Fibroblast of skin of back (primary cell): ENCODE results near the gene PILRA. TPM values are rescaled to one million over a fixed set of nuclear protein-coding genes. Genes with fewer than 3 reads are reported as not detected.
"Not testable (repeated sequence)": the region's sequence is repeated elsewhere in the genome, so short reads cannot be mapped to it uniquely, and the experiment has no call there.

Source experiments
- DNase-seq: peaks from one replicate; pipeline ENCODE4 v3.0.0-alpha.2; 2013
- polyA plus RNA-seq, 2 experiments: library from polyadenylated mRNA; unstranded; fragments of 120-200 nt; gene quantifications; one replicate each; pipeline ENCODE4 v1.2.1, GENCODE V29; 2013; ENCODE audit not compliant: insufficient read length in 2 of 2

PILRA gene
- 0.50 TPM for polyA plus RNA-seq (2013, experiment 1 of 2; ENCODE audit: insufficient read length)
- 0.85 TPM for polyA plus RNA-seq (2013, experiment 2 of 2; ENCODE audit: insufficient read length)

DNA sequence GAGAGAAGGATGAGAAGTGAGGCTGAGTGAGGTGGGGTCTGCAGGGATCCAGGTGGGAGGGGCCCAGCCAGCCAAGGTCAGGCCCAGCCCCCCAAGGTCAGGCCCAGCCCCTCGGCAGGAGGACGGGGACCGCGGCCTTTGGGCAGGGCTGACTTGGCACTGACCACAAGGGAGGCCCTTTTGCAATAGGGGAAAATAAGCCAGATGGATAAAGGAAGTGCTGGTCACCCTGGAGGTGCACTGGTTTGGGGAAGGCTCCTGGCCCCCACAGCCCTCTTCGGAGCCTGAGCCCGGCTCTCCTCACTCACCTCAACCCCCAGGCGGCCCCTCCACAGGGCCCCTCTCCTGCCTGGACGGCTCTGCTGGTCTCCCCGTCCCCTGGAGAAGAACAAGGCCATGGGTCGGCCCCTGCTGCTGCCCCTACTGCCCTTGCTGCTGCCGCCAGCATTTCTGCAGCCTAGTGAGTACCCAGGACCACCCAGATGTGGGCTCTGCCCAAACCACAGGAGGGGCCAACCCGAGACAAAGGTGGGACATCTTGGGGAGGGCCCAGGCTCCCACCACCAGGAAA is at the start of gene PILRA:
TSS of gene PILRA (plus strand) at position 227 of the 571 bp plus-strand sequence. CDS start at position 397, 170 bp downstream.
- DNase-seq = no peak

DNA sequence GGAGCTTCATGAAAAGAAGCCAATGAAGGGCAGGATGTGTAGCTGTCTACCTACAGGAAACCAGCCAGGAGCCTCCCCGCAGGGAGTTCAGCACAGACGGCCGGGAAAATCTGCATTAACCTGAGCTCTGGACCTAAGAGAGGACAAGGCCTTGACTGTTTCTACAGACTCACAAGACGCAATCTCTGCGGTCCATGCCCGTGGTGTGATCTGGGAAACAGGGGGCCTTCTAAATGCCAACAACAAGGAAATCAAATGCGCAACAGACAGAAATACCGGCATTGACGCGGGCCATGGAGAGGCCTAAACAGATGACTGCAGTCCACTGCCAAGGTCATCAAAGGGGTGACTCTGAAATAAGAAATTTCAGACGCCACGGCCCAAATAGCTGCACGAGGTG is 49.1 kb upstream of the PILRA start:
- not testable (repeated sequence) for DNase-seq

DNA sequence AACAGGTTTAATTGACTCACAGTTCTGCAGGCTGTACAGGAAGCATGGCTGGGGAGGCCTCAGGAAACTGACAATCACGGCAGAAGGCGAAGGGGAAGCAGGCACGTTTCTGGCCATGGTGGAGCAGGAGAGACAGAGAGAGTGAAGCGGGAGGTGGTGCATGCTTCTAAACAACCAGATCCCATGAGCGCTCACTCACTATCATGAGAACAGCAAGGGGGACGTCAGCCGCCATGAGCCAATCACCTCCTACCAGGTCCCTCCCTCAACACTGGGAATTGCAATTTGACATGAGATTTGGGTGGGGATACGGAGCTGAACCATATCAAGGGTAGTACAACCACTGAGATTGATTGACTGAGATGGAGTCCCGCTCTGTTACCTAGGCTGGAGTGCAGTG is 47.6 kb upstream of the PILRA start:
- not testable (repeated sequence) for DNase-seq

DNA sequence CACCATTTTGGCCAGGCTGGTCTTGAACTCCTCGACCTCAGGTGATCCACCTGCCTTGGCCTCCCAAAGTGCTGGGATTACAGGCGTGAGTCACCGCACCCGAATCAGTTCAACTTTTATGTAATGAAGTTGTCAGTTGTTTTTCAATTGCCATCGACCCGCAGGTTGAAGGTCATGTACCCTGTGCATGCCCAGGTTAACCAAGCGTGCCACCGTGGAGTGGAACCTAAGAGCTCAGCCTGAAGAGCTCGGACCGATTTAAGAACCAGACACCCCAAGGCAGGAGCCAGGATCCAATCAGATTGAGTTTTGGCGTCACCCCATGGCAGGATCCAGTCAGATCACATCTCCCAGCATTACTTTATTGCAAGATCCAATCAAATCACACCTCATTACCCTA is 46.4 kb upstream of the PILRA start:
- not testable (repeated sequence) for DNase-seq

DNA sequence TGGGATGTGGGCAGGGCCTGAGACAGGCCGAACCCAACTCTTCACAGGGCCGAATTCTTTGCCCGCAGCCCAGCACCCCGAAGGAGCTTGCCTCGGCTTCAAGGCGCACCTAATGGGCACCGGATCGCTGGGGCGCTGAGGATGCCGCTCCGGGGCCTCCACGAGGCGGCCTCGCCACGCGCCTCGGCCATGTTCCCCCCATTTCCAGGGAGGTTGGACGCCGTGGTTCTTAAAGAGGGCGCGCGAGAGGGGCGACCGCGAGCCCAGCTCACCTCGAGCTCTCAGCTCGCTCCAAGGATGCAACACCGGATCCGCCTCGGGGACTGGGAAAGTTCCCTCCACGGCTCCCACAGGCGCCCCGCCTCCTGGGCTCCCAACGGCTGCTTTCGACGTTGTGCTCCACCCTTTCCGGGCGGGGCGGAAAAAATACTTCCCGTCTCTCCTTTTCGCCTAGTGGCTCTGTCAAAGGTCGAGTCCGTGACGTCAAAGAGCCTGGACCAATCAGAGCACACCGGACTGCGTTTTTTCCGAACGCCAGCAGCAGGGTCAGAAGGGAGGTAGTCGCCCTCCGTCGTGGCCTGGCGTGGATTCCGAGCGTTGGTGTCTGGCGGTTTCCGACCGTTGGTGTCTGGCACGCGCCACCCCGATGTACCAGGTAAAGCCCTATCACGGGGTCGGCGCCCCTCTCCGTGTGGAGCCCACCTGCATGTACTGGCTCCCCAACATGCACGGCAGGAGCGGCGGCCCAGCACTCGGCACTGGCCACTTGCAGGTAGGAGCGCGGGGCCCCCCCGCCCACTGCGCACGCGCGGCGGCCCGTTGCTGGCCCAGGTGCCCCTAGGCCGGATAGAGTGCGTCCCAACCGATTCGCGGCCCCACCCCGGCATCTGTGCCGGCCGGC is 37.5 kb upstream of the PILRA start:
- DNase-seq = peak; percentile 93

DNA sequence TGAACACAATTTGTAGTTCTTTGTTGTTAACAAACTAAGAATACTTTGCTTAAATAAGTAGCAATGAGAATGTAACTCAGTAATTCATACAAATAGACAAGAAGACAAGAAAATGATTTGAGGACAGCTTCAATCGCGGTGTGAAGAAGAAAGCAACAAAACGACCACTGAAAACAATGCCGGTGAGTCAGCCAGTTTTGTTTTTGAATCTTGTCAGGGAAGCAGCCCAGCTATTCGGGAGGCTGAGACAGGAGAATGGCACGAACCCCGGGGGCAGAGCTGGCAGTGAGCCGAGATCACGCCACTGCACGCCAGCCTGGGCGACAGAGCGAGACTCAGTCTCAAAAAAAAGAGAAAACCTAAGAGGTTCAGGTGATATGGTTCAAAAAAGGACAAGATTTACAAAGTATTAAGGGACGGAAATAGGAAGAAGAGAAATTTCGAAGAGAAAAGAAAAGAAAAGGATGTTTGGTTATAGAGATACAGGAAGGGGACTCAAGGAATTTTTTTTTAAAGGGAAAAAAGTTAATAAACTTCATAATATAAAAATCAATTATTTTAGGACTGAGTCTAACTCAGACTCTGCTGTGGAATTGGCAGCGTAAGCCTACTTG is 35.1 kb upstream of the PILRA start:
- DNase-seq = not testable (repeated sequence)

DNA sequence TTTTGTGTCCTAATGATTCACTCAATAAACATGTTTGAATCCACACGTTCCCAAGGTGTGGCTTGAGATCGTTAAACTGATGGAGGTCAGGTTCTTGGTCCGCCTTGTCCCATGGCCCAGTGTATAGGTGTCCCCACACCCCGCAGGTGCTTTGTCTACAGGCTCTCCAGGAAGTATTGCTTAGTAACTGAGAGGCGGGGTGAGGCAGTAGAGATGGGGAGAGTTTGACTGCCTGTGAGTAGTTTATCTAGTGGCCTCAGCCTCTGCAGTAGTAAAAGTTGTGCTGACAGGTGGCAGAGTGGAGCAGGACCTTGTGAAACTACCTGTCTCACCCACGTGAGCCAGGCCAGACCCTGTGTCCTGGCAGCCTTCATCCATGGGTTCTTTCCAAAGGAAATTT is 32.0 kb upstream of the PILRA start:
- not testable (repeated sequence) for DNase-seq

DNA sequence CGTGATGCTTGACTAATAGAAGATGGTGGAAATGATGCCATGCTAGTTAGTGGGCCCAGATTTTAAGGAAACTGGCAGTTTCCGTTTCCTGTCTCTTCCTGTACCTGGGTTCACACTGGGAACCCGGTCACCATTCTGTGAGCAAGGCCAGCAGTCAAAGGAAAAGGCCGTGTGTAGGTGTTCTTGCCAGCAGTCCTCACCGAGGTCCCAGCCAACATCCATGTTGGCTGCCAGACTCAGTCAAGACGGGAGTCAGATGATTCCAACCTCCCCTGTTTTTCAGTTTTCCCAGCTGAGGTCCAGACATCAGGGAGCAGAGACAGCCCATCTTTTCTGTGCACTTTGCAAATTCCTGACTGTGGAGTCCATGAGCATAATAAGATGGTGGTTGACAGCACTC is 30.5 kb upstream of the PILRA start:
- no peak for DNase-seq

DNA sequence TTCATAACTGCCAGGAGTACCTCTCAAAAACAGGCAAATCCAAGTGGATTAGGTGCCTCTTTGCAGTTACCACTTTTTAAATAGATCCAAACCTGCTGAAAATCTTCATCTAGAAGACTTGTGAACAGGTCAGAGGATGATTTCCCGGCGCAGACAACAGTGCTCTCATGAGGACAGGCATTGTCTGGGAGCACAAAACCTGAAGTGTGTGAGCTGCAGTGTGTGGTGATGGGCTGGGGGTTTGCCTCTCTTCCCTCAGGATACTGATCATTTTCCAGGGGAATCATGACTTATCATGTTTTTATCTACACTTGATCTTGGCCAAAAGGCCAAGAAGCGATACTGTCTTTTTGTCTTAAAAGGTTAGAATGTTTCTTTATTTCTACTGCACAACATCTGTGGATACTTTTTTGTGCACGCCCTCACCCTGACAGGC is 29.1 kb upstream of the PILRA start:
- DNase-seq = not testable (repeated sequence)

DNA sequence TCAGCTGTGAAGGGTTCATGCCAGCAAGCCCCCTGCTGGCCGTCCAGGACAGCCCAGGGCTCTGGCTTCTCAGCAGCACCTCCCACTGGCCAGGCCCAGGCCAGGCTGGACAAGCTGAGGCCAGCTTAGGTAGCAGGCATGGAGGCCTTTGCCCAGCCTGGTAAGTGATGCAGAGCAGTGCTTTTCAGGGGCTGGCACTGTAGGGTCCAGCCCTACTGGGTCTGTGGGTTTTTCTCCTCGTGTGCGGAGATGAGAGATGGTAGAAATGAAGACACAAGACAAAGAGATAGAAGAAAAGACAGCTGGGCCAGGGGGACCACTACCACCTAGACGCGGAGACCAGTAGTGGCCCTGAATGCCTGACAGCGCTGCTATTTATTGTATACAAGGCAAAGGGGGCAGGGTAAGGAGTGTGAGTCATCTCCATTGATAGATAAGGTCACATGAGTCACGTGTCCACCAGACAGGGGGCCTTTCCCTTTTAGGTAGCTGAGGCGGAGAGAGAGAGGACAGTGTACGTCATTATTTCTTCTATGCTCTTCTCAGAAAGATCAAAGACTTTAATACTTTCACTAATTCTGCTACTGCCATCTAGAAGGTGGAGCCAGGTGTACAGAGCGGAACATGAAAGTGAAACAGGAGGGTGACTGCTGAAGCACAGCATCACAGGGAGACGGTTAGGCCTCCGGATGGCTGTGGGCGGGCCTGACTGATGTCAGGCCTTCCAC is 28.6 kb upstream of the PILRA start:
- peak; percentile 61 for DNase-seq

DNA sequence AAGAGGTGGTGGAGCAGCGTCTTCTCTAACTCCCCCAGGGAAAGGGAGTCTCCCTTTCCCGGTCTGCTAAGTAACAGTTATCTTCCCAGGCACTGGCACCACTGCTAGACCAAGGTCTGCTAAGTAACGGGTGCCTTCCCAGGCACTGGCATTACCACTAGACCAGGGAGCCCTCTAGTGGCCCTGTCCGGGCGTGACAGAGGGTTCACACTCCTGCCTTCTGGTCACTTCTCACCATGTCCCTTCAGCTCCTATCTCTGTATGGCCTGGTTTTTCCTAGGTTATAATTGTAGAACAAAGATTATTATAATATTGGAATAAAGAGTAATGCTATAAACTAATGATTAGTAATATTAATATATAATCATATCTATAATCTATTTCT is 28.0 kb upstream of the PILRA start:
- DNase-seq = peak; percentile 35

DNA sequence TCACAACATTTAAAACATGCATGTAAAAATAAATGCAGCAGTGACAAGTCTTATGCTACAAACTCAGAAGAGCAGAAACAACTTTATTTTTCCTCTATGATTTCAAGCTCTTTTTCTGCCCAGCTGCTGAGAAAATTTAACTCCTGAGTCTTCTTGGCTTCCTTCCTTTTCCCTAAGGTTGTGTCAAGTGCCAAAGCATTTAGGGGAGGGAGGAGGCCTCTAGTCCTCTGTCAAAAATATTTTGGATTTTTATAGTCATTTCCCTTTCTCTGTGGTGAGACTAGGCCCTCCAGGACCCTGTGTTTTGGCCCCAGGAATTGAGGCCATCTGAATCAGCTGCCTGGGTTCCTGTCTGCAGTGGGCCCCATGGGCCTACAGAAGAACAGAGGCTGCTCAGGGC is 26.4 kb upstream of the PILRA start:
- no peak for DNase-seq

DNA sequence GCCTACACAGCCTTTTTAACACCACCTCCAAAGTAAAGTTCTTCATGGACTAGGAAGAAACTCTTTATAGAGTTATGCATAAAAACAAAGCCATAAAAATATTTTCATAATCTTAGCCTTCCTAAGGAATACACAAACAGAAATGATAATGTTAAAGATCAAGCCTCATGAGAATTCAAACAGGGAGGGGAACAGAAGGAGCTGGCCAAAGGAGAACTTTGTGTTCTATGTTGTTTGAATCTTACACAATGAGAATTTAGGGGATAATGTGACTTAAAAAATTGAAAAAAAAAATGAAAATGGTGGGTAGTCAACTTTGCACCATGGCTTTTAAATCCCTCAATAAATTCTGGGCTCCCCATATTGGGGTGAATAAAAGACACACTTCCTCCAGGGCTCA is 24.5 kb upstream of the PILRA start:
- DNase-seq = no peak

DNA sequence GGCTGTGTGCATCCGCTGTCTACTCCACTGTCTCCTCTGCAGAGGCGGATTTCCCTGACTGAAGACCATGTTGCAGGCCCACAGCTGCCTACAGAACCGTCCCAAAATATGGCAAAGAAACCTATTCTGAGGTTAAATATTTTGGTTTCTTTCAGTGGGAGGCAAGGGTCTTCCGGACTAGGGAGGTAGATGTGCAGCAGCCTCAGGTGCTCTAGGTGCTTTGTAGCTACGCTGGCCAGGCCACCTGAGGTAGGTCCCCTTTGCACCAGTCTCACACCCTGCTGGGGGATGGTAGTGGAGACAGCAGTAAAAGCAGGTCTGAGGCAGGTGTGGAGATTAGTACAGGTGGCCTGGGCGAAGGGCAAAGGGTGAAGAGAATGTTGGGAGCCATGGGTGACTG is 23.5 kb upstream of the PILRA start:
- DNase-seq = no peak

DNA sequence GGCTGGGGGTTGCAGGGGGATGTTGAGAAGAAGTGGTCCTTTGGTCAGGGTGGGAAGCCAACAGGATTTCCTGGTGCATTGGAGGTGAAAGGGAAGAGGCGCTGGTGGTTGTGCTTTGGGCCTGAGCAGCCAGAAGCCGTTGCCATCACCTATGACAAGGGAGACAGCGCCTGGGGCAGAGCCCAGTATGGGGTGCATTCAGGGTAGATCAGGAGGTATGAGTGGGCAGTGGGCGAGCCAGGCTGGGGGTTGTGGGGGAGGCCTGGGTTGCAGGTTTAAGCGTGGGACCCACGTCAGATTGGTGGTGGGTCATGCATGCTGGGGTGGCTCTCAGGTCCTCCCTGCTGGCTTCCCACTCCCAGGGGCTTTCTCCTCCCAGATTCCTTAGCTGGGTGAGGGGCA is 21.6 kb upstream of the PILRA start:
- no peak for DNase-seq

DNA sequence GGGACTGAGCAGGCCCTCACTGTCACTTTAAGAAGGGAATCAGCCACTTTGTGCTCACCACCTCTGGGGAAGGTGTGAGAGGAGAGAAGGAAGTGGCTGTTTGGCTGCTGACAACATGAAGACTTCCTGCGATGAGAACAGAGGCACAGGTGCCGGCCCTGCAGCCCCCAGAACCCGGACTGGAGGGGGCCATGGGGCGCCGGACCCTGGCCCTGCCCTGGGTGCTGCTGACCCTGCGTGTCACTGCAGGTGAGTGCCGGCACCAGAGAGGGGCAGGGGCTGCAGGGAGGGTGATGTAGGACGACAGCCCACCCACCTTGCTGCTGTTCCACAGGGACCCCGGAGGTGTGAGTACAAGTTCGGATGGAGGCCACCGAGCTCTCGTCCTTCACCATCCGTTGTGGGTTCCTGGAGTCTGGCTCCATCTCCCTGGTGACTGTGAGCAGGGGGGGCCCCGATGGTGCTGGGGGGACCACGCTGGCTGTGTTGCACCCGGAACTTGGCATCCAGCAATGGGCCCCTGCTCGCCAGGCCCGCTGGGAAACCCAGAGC is 21.0 kb upstream of the PILRA start:
- DNase-seq = not testable (repeated sequence)

DNA sequence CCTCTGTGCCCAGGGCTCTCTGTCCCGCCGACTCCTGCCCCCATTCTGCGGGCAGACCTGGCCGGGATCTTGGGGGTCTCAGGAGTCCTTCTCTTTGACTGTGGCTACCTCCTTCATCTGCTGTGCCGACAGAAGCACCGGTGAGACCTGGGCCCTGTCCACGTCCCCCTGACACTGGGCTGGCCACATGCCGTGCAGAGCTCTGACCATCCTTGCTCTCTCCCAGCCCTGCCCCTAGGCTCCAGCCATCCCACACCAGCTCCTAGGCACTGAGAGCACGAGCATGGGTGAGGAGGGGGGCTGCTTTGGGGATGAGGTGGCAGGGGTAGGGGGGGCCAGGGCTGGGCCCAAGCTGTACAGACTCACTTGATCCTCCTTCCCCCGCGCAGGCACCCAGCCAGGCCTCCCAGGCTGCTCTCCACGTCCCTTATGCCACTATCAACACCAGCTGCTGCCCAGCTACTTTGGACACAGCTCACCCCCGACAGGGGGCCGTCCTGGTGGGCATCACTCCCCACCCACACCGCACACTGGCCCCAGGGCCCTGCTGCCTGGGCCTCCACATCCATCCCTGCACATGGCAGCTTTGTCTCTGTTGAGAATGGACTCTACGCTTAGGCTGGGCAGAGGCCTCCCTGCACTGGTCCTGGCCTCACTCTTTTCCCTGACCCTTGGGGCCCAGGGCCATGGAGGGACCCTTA is 20.2 kb upstream of the PILRA start:
- no peak for DNase-seq

DNA sequence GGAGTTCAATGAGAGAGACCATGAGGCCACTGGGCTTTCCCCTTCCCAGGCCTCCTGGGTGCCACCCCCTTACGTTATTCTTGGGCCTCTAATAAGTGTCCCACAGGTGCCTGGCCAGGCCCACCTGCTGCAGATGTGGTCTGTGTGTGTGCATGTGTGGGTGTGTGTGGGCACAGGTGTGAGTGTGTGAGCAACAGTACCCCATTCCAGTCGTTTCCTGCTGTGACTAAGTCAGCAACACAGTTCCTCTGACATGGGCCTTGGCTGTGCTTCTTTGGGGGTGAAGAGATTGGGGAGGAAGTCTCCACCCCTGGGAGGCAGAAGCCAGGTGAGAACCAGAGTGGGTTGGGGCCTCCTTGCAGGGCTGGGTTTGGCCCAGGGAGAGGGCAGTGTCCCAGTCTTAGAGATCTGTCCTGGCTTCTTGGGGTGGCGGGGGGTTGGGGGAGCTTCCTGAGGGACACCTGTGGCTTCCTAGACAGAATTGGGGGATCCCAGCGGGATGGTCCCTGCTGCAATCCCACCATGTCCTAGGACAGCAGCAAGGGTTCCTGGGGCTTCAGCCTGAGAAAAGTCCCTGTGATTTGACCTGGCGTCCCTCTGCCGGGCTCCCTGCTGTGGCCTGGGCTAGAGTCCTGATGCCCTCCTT is 19.5 kb upstream of the PILRA start:
- no peak for DNase-seq

DNA sequence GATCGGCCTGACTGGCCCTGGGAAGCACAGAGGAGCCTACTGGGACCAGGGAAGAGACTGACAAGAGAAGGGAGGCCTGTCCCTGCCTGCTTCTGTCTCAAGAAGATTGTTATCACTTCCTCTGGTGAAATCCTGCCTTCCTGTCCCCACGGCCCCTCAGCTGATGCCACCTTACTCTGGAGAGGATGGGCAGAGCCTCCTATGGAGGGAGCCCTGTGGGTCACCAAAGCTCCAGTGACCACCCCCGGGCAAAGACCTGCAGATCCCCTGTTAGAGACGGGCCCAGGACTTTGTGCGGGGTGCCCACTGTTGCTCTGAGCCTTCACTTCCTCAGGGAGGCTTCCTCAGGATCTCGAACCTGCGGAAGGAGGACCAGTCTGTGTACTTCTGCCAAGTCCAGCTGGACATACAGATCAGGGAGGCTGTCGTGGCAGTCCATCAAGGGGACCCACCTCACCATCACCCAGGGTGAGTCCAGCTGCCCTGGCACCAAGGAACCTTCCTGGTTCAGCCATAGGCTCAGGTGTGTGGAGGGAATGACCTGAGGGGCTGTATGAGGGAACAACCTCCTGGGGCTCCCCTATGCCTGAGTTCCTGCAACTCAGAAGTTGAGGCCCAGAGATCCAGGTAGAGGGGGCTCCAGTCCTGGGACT is 16.7 kb upstream of the PILRA start:
- no peak for DNase-seq

DNA sequence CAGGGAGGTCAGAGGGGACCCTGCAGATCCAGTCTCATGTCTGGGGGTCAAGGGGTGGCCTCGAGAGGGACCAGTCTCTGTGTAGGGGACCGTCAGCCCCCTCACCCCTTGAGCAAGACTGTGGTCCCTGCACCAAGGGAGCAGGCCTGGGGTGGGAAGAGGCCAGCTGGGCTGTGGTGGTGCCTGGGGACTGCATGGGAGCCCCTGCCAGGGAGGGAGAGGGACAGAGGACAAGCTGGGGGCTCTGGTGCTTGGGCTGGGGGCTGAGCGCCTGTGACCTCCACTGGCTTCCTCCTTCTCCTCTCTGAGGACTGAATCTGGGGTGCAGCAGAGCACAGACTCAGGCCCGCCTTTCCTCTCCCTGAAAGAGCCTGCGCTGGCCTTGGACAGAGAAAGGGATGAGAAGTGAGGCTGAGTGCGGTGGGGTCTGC is 16.1 kb upstream of the PILRA start:
- no peak for DNase-seq
